Ectodermal cell (in vitro differentiated cells): ENCODE measurements around the gene PPP2R2D.
A peak's percentile ranks its signal among the peaks of the same experiment; 100 is the strongest.
"Not testable (repeated sequence)": the region's sequence is repeated elsewhere in the genome, so short reads cannot be mapped to it uniquely, and the experiment has no call there.

Source experiments
- H3K27ac ChIP-seq: 2 replicates; pipeline ENCODE4 v1.7.0; 2013; ENCODE audit warnings: mild to moderate bottlenecking, low read depth, low read length; ENCODE audit not compliant: insufficient read depth, poor library complexity, severe bottlenecking
- H3K27me3 ChIP-seq: 2 replicates; pipeline ENCODE4 v1.7.0; 2013; ENCODE audit warnings: mild to moderate bottlenecking, low read length; ENCODE audit not compliant: insufficient read depth, control insufficient read depth, poor library complexity, severe bottlenecking
- H3K36me3 ChIP-seq: one replicate; pipeline ENCODE4 v1.7.0; 2013; ENCODE audit warnings: low read length; ENCODE audit not compliant: control insufficient read depth, insufficient read depth
- H3K4me1 ChIP-seq: one replicate; pipeline ENCODE4 v1.7.0; 2013; ENCODE audit warnings: low read length; ENCODE audit not compliant: control insufficient read depth, insufficient read depth
- H3K4me3 ChIP-seq: 2 replicates; pipeline ENCODE4 v1.7.0; 2013; ENCODE audit warnings: low read depth, low read length, control low read depth; ENCODE audit not compliant: insufficient read depth
- H3K9me3 ChIP-seq: 2 replicates; pipeline ENCODE4 v1.7.0; 2013; ENCODE audit warnings: mild to moderate bottlenecking, low read length, moderate library complexity; ENCODE audit not compliant: control insufficient read depth
- WGBS, 2 experiments: methylation state at CpG; one replicate each; pipeline ENCODE4 v1.1.7; 2013; ENCODE audit warnings: missing lambda C conversion rate in 2 of 2; 5-methylcytosine and 5-hydroxymethylcytosine counted together

Gene PPP2R2D

DNA sequence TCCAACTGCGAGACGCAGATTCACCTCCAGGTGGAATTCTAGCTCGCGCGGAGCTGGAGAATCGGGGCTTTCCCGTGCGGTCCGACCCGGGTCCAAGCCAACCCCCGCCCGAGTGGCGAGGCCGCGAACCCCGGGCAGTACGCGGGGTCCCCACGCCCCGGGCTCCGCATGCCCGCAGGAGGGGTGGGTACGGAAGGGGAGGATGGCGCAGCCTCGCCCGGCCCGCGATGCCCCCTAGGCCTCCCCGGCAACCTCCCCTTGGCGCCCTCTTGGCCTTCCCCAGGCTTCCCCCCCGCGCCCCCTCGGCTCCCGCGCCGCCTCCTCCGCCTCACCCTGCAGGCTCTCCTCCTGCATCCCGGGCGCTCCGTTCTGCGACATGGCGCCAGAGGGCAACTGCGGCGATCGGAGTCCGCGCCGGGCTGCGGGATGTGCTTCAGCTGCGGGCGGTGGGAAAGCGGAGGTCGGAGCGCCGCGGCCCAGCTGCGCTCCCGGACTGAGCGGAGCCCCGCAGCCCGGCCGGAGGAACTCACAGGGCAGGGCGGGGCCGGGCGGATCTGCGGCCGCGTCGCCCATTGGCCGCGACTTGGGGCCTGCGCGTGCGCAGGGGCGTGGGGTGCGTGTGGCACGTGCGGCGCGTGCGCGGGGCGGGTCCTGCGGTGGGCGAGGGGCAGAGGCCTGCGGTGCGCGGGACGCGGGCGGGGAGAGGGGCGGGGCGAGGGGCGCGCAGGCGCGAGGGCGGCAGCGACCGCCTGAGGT lies 80.8 kb downstream of the PPP2R2D start, which contains the start of gene BNIP3:
TSS of gene BNIP3 (minus strand) at position 495 of the 756 bp plus-strand sequence. CDS start at position 378, 117 bp downstream.
- peaks cover 25% of the 10 kb centered on the region for H3K27me3 ChIP-seq
- H3K4me1 ChIP-seq = peaks cover 7% of the 10 kb centered on the region
- no peaks in the 10 kb centered on the region for H3K36me3 ChIP-seq
- H3K9me3 ChIP-seq = no peaks in the 10 kb centered on the region
- 0% methylated on average over 100 of the region's 100 CpGs for WGBS, 2 experiments
- no peak within 1 kb of the TSS for H3K27ac ChIP-seq
- peak within 1 kb of the TSS; percentile 72 for H3K4me3 ChIP-seq

- H3K27me3 ChIP-seq = peaks cover 25% of the 10 kb centered on the region
- H3K9me3 ChIP-seq = no peaks in the 10 kb centered on the region
- 6 to 8% methylated on average over 83 of the region's 83 CpGs for WGBS, 2 experiments
- peak overlapping the region; percentile 72 for H3K4me3 ChIP-seq
- peaks cover 7% of the 10 kb centered on the region for H3K4me1 ChIP-seq
- H3K36me3 ChIP-seq = no peaks in the 10 kb centered on the region
- H3K27ac ChIP-seq = no peak overlapping the region
Observed at GRCh38 chr10:131982185-131982756, 81.5 kb downstream of the PPP2R2D start.

- Histone ChIP-seq H3K4me3 (peak overlapping the region; percentile 72), H3K4me1 (peaks cover 7% of the 10 kb centered on the region), H3K36me3 (no peaks in the 10 kb centered on the region), H3K9me3 (no peaks in the 10 kb centered on the region), H3K27me3 (peaks cover 25% of the 10 kb centered on the region), H3K27ac (no peak overlapping the region)
- 76 to 81% methylated on average over 21 of the region's 21 CpGs for WGBS, 2 experiments
Observed at GRCh38 chr10:131982796-131983195, 82.0 kb downstream of the PPP2R2D start.

- H3K27ac ChIP-seq = no peak overlapping the region
- H3K27me3 ChIP-seq = peaks cover 25% of the 10 kb centered on the region
- H3K4me3 ChIP-seq = no peak overlapping the region
- H3K9me3 ChIP-seq = peaks cover 3% of the 10 kb centered on the region
- 86 to 87% methylated on average over 6 of the region's 6 CpGs for WGBS, 2 experiments
- no peaks in the 10 kb centered on the region for H3K36me3 ChIP-seq
- peaks cover 3% of the 10 kb centered on the region for H3K4me1 ChIP-seq
Observed at GRCh38 chr10:131983780-131984179, 83.0 kb downstream of the PPP2R2D start.

- not testable (repeated sequence) for H3K27ac ChIP-seq, H3K9me3 ChIP-seq, H3K36me3 ChIP-seq, H3K4me1 ChIP-seq, H3K4me3 ChIP-seq
- H3K27me3 ChIP-seq = peaks cover 19% of the 10 kb centered on the region
- 89 to 95% methylated on average over 7 of the region's 7 CpGs for WGBS, 2 experiments
Observed at GRCh38 chr10:131986851-131987250, 86.0 kb downstream of the PPP2R2D start.

DNA sequence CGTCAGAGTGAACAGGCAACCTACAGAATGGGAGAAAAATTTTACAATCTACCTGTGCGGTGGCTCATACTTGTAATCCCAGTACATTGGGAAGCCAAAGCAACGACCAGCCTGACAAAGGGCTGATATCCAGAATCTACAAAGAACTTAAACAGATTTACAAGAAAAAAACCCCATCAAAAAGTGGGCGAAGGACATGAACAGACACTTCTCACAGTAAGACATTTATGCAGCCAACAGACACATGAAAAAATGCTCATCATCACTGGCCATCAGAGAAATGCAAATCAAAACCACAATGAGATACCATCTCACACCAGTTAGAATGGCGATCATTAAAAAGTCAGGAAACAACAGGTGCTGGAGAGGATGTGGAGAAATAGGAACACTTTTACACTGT lies 86.5 kb downstream of the PPP2R2D start:
- H3K27me3 ChIP-seq = peaks cover 17% of the 10 kb centered on the region
- not testable (repeated sequence) for H3K4me3 ChIP-seq, H3K27ac ChIP-seq, H3K36me3 ChIP-seq, H3K4me1 ChIP-seq, H3K9me3 ChIP-seq
- WGBS, 2 experiments = 86 to 90% methylated on average over 4 of the region's 5 CpGs

DNA sequence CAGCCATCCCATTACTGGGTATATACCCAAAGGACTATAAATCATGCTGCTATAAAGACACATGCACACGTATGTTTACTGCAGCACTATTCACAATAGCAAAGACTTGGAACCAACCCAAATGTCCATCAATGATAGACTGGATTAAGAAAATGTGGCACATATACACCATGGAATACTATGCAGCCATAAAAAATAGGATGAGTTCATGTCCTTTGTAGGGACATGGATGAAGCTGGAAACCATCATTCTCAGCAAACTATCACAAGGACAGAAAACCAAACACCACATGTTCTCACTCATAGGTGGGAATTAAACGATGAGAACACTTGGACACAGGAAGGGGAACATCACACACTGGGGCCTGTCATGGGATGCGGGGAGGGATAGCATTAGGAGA lies 87.0 kb downstream of the PPP2R2D start:
- H3K4me1 ChIP-seq, H3K36me3 ChIP-seq, H3K4me3 ChIP-seq, H3K27ac ChIP-seq, H3K9me3 ChIP-seq: not testable (repeated sequence)
- H3K27me3 ChIP-seq = peaks cover 12% of the 10 kb centered on the region
- WGBS, 2 experiments = 86 to 100% methylated on average over 2 of the region's 3 CpGs

DNA sequence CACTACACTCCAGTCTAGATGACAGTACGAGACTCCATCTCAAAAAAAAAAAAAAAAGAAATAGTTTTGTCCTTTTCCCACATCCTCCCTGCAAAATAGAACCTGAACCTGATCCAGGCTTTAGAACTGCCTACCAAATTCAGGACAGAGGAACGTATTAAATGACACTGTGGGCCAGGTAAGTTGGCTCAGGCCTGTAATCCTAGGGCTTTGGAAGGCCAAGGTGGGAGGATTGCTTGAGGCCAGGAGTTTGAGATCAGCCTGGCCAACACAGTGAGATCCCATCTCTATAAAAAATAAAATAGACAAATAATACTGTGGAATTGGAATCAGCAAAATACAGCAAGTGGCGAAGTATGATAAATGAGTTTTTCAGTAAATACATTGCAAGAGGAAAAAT lies 90.9 kb downstream of the PPP2R2D start:
- Histone ChIP-seq H3K36me3 (no peaks in the 10 kb centered on the region), H3K27me3 (no peaks in the 10 kb centered on the region), H3K4me1 (no peaks in the 10 kb centered on the region), H3K27ac (no peak overlapping the region), H3K4me3 (no peak overlapping the region), H3K9me3 (peaks cover 3% of the 10 kb centered on the region)
- 83 to 87% methylated on average over 3 of the region's 3 CpGs for WGBS, 2 experiments

GRCh38 chr10:131993275-131993674 lies 92.5 kb downstream of the PPP2R2D start:
- WGBS, 2 experiments = 91 to 96% methylated on average over 14 of the region's 14 CpGs
- Histone ChIP-seq H3K4me3 (no peak overlapping the region), H3K27me3 (no peaks in the 10 kb centered on the region), H3K36me3 (no peaks in the 10 kb centered on the region), H3K9me3 (peaks cover 1% of the 10 kb centered on the region), H3K27ac (no peak overlapping the region), H3K4me1 (peaks cover 12% of the 10 kb centered on the region)

DNA sequence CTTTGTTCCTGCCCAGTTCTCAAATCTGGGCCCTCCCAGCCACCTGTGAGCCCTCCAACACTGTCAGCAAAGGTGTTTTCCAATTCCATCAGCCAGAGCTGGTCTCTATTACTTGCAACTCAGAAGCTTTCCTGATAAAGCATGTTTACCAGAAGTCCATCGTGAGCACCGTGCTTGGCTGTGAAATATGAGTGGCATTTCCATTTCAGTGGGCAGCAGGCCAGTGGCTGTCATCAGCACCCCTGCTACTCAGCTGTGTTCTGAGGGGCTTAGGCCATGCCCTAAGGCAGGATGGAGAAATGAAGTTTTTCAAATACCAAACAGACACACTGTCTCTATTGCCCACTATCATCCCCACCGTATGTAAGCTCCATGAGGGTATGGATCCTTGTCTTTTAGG lies 93.6 kb downstream of the PPP2R2D start:
- Histone ChIP-seq H3K36me3 (no peaks in the 10 kb centered on the region), H3K9me3 (no peaks in the 10 kb centered on the region), H3K4me1 (peaks cover 23% of the 10 kb centered on the region), H3K27me3 (no peaks in the 10 kb centered on the region), H3K27ac (no peak overlapping the region), H3K4me3 (no peak overlapping the region)
- WGBS, 2 experiments = 91 to 93% methylated on average over 3 of the region's 3 CpGs
